GM12878 (cell line): ENCODE results near the gene JDP2. TPM values are rescaled to one million over a fixed set of nuclear protein-coding genes. Genes with fewer than 3 reads are reported as not detected.

Source experiments
- ATAC-seq: fragments of 200-7000 bp; cut with Tn5 transposase; 3 replicates; pipeline ENCODE4 v1.9.1; 2020; ENCODE audit warnings: mild to moderate bottlenecking, moderate library complexity
- BruUV-seq: library from RNA; stranded (reverse); fragments of 400-500 nt; replicated peaks from 2 replicates; lab custom pipeline; 2021; lab: Mats Ljungman, UMichigan
- CTCF ChIA-PET: fragments of 300-600 bp; sonication (Branson Sonifier 250); formaldehyde crosslinking; extraction: SDS; loops from one replicate; lab custom pipeline; 2021; ENCODE audit warnings: inconsistent platforms; lab: Yijun Ruan, JAX
- POLR2A ChIA-PET: fragments of 350-600 bp; formaldehyde crosslinking; extraction: SDS; loops from one replicate; lab custom pipeline; 2021; ENCODE audit warnings: inconsistent platforms; lab: Charles Lee
- RAD21 ChIA-PET: fragments of 300-600 bp; sonication (Branson Sonifier 250); formaldehyde crosslinking; loops from one replicate; lab custom pipeline; 2023; ENCODE audit warnings: antibody characterized with exemption; ENCODE audit not compliant: unreplicated experiment; lab: Charles Lee
- SMC1A ChIA-PET: fragments of 300-600 bp; sonication (Branson Sonifier 250); formaldehyde crosslinking; loops from one replicate; lab custom pipeline; 2023; ENCODE audit not compliant: unreplicated experiment, uncharacterized antibody; lab: Charles Lee
- DNase-seq: peaks from one replicate; pipeline ENCODE4 v3.0.0-alpha.2; 2011; ENCODE audit warnings: low read depth, low spot score
- FAIRE-seq: peaks from 3 replicates; lab custom pipeline; 2011; peaks lifted over from hg19 to GRCh38; lab: Jason Lieb, UNC
- H2AFZ ChIP-seq: 2 replicates; pipeline ENCODE4 v1.6.0; 2011; ENCODE audit warnings: low read depth, low read length, control low read depth; ENCODE audit not compliant: control insufficient read depth
- H3K27ac ChIP-seq: 2 replicates; pipeline ENCODE4 v1.5.1; 2011; ENCODE audit warnings: control low read depth; ENCODE audit not compliant: control insufficient read depth, insufficient read depth
- H3K27me3 ChIP-seq, 2 experiments: replicated peaks in 1 of 2; 2 replicates each; pipeline versions ENCODE4 v1.6.0 to v1.6.1; 2011; ENCODE audit warnings: low read length in 1 of 2; ENCODE audit not compliant: control insufficient read depth in 2 of 2, insufficient read depth in 2 of 2
- H3K36me3 ChIP-seq, 2 experiments: 2 replicates each; pipeline ENCODE4 v1.5.1; 2011; ENCODE audit warnings: low read length in 1 of 2; ENCODE audit not compliant: control insufficient read depth in 2 of 2, insufficient read depth in 2 of 2
- H3K4me1 ChIP-seq: 2 replicates; pipeline ENCODE4 v1.6.1; 2011; ENCODE audit warnings: mild to moderate bottlenecking, low read length, moderate library complexity, mixed read lengths; ENCODE audit not compliant: control insufficient read depth, insufficient read depth
- H3K4me2 ChIP-seq: 2 replicates; pipeline ENCODE4 v1.6.0; 2011; ENCODE audit warnings: control low read depth; ENCODE audit not compliant: control insufficient read depth, insufficient read depth
- H3K4me3 ChIP-seq: fragments of 200-600 bp; sonication (generic); 2 replicates; pipeline ENCODE4 v1.5.1; 2016
- H3K79me2 ChIP-seq: 2 replicates; pipeline ENCODE4 v1.6.0; 2011; ENCODE audit warnings: low read length; ENCODE audit not compliant: control insufficient read depth, insufficient read depth
- H3K9ac ChIP-seq: 2 replicates; pipeline ENCODE4 v1.8.0; 2011; ENCODE audit warnings: low read length, control low read depth, mixed read lengths; ENCODE audit not compliant: control insufficient read depth, insufficient read depth
- H3K9me3 ChIP-seq: replicated peaks from 3 replicates; pipeline ENCODE4 v1.5.1; 2011; ENCODE audit warnings: mild to moderate bottlenecking, low read length; ENCODE audit not compliant: control insufficient read depth, insufficient read depth
- H4K20me1 ChIP-seq: 2 replicates; pipeline ENCODE4 v1.6.0; 2011; ENCODE audit not compliant: control insufficient read depth, insufficient read depth
- BACH1 ChIP-seq: fragments of 450-650 bp; IDR thresholded peaks from 2 replicates; pipeline ENCODE4 v1.6.1; 2017; ENCODE audit warnings: mild to moderate bottlenecking, borderline replicate concordance
- BMI1 ChIP-seq: fragments of 450-650 bp; IDR thresholded peaks from 2 replicates; pipeline ENCODE4 v1.6.1; 2016; ENCODE audit warnings: mild to moderate bottlenecking, moderate library complexity, borderline replicate concordance
- CHD1 ChIP-seq: IDR thresholded peaks from 2 replicates; pipeline ENCODE4 v1.6.1; 2012; ENCODE audit warnings: low read depth, low read length, improper control_type of control experiment
- CHD2 ChIP-seq: IDR thresholded peaks from 2 replicates; pipeline ENCODE4 v1.6.1; 2011; ENCODE audit warnings: low read depth, low read length, improper control_type of control experiment, borderline replicate concordance
- IRF3 ChIP-seq: fragments of 450-650 bp; IDR thresholded peaks from 2 replicates; pipeline ENCODE4 v1.6.1; 2014; ENCODE audit warnings: mild to moderate bottlenecking
- MLLT1 ChIP-seq: fragments of 450-650 bp; IDR thresholded peaks from 2 replicates; pipeline ENCODE4 v1.6.1; 2016; ENCODE audit warnings: mild to moderate bottlenecking
- NBN ChIP-seq: fragments of 450-650 bp; IDR thresholded peaks from 2 replicates; pipeline ENCODE4 v1.6.1; 2016
- NR2C2 ChIP-seq: IDR thresholded peaks from 2 replicates; pipeline ENCODE4 v1.6.1; 2011; ENCODE audit warnings: borderline replicate concordance, low read depth; ENCODE audit not compliant: control insufficient read depth, insufficient read length
- RB1 ChIP-seq: fragments of 450-650 bp; formaldehyde crosslinking; IDR thresholded peaks from 2 replicates; pipeline ENCODE4 v1.6.1; 2017; ENCODE audit warnings: mild to moderate bottlenecking, borderline replicate concordance
- SKIL ChIP-seq: fragments of 450-650 bp; IDR thresholded peaks from 2 replicates; pipeline ENCODE4 v1.6.1; 2017; ENCODE audit warnings: mild to moderate bottlenecking, low read depth, inconsistent platforms; ENCODE audit not compliant: poor library complexity, severe bottlenecking
- SREBF1 ChIP-seq: IDR thresholded peaks from 2 replicates; pipeline ENCODE4 v1.6.1; 2012; ENCODE audit warnings: mild to moderate bottlenecking, low read length
- TCF3 ChIP-seq: IDR thresholded peaks from 2 replicates; pipeline ENCODE4 v1.6.1; 2012; ENCODE audit warnings: low read depth, mild to moderate bottlenecking, low read length, borderline replicate concordance; ENCODE audit not compliant: insufficient read depth
- USF1 ChIP-seq: IDR thresholded peaks from 2 replicates; pipeline ENCODE4 v1.6.1; 2011; ENCODE audit warnings: borderline replicate concordance, low read depth, mild to moderate bottlenecking, moderate library complexity, mixed read lengths, low read length; ENCODE audit not compliant: insufficient read depth; ENCODE audit errors: extremely low read length
- WGBS: methylation state at CpG from one replicate; pipeline ENCODE4 v1.1.6; 2016; ENCODE audit warnings: low lambda C conversion rate; ENCODE audit not compliant: insufficient replicate concordance, insufficient coverage; ENCODE audit errors: missing lambda C conversion rate; 5-methylcytosine and 5-hydroxymethylcytosine counted together
- in situ Hi-C: fragments of 300-500 bp; cut with MboI; formaldehyde crosslinking; loops from 9 replicates; pipeline ENCODE4 v1.14.3; 2018; ENCODE audit warnings: mixed read lengths
- intact Hi-C: fragments of 100-400 bp; cut with micrococcal nuclease; formaldehyde crosslinking; loops from one replicate; pipeline ENCODE4 v1.14.2; 2022; ENCODE audit not compliant: unreplicated experiment
- polyA plus RNA-seq, 11 experiments: library from polyadenylated mRNA; depleted of rRNA in 4 of 11; unstranded in 6 of 11; stranded (reverse) in 5 of 11; fragments of >200 nt; fragmentation: Nextera tagmentation in 4 of 11; fragmentation: Illumina TruSeq in 1 of 11; extraction: Ambion mirVana in 4 of 11; extraction: Trizol in 1 of 11; gene quantifications; 1 replicate in 1 of 11; 2 replicates in 10 of 11; pipeline versions ENCODE4 v1.2.1 to v1.2.3, GENCODE V29; 2011 to 2016; ENCODE audit warnings: inconsistent platforms in 2 of 11, missing spikeins in 2 of 11, low read depth in 1 of 11
- total RNA-seq, 4 experiments: library from RNA; depleted of rRNA in 3 of 4; stranded (reverse); fragments of >200 nt in 3 of 4; fragmentation: Illumina TruSeq in 1 of 4; extraction: Trizol in 1 of 4; gene quantifications; 2 replicates each; pipeline versions ENCODE4 v1.2.1 to v1.2.3, GENCODE V29; 2013 to 2021

The JDP2 gene
- total and polyA plus RNA-seq, 10 of the 15 experiments (the other 5 are each of a cell fraction or from before 2014, with no cell fraction given) = 0.71 to 21.3 (median 11.2) TPM

GRCh38 chr14:75514673-75515628 lies 87.1 kb downstream of the JDP2 start:
- no peaks in the 10 kb centered on the region for H4K20me1 ChIP-seq
- H3K4me3 ChIP-seq = peak overlapping the region; percentile 73
- TSS peak; percentile 68 for BruUV-seq
- H3K36me3 ChIP-seq = no peaks in the 10 kb centered on the region
- no peaks in the 10 kb centered on the region for H3K27me3 ChIP-seq
- H3K9ac ChIP-seq = peak overlapping the region; percentile 90
- peak overlapping the region; percentile 99 for H3K4me2 ChIP-seq
- peak overlapping the region; percentile 54 for H2AFZ ChIP-seq
- in situ Hi-C loops (no loop called here), intact Hi-C loops (loop anchor here (1.0 to 2.0 kb wide), 2 partner anchors 16 to 24 kb away; no protein-coding TSS in a partner anchor)
- DNase-seq = peak; percentile 80
- H3K4me1 ChIP-seq = peaks cover 54% of the 10 kb centered on the region
- ChIA-PET RAD21 (interaction anchor here (0.6 to 21.5 kb wide), 17 partner anchors 10 to 573 kb away, joined by 3 to 645 read pairs (median 5); partner anchors contain the start of gene BATF), CTCF (interaction anchor here (0.6 to 21.2 kb wide), 14 partner anchors 10 to 193 kb away, joined by 3 to 520 read pairs (median 8); partner anchors contain the start of gene FLVCR2), SMC1A (interaction anchor here (0.7 to 19.9 kb wide), 16 partner anchors 8 to 209 kb away, joined by 3 to 619 read pairs (median 6); no protein-coding TSS in a partner anchor), POLR2A (interaction anchor here (0.5 to 19.7 kb wide), 10 partner anchors 9 to 331 kb away, joined by 3 to 385 read pairs (median 5); no protein-coding TSS in a partner anchor)
- WGBS = under 1% methylated on average over 28 of the region's 29 CpGs
- H3K27ac ChIP-seq = peak overlapping the region; percentile 97
- ATAC-seq = peak; percentile 76
- H3K79me2 ChIP-seq = peaks cover 26% of the 10 kb centered on the region
- FAIRE-seq = no peak
- H3K9me3 ChIP-seq = peaks cover 18% of the 10 kb centered on the region
- TF ChIP-seq IRF3 = no peak
- no peak for TF ChIP-seq NR2C2
- no peak for TF ChIP-seq USF1
- peak; percentile 4; the same call in 1 of the 2 replicates for TF ChIP-seq NBN
- no peak for TF ChIP-seq BMI1
- TF ChIP-seq TCF3 = 0 out of 2 replicates have a peak, but pooled peaks have one; percentile 9
- TF ChIP-seq MLLT1 = no peak
- TF ChIP-seq RB1 = no peak; the same call in 1 of the 2 replicates
- TF ChIP-seq SKIL = peak; percentile 18
- TF ChIP-seq SREBF1 = no peak
- TF ChIP-seq CHD2 = peak; percentile 20; the same call in 1 of the 2 replicates
- TF ChIP-seq CHD1 = 0 out of 2 replicates have a peak, but pooled peaks have one; percentile 38
- TF ChIP-seq BACH1 = no peak
